Right lung (tissue), 5 donors: ENCODE measurements around the gene FOCAD. TPM values are rescaled to one million over a fixed set of nuclear protein-coding genes. Genes with fewer than 3 reads are reported as not detected.
A peak's percentile ranks its signal among the peaks of the same experiment; 100 is the strongest.
"Not testable (repeated sequence)": the region's sequence is repeated elsewhere in the genome, so short reads cannot be mapped to it uniquely, and the experiment has no call there.

Source experiments
- DNase-seq, 2 donors: peaks; one replicate each; pipeline ENCODE4 v3.0.0-alpha.2; 2013
- polyA plus RNA-seq, 5 donors: library from polyadenylated mRNA; unstranded; fragments of 120-200 nt; gene quantifications; one replicate each; pipeline versions ENCODE4 v1.2.1 to v1.2.3, GENCODE V29; 2013; ENCODE audit warnings: inconsistent platforms in 1 of 5, low replicate concordance in 1 of 5; ENCODE audit not compliant: insufficient read length in 5 of 5, insufficient read depth in 1 of 5

FOCAD gene
- polyA plus RNA-seq, 5 donors: 22.0 to 36.1 (median 27.4) TPM

DNA sequence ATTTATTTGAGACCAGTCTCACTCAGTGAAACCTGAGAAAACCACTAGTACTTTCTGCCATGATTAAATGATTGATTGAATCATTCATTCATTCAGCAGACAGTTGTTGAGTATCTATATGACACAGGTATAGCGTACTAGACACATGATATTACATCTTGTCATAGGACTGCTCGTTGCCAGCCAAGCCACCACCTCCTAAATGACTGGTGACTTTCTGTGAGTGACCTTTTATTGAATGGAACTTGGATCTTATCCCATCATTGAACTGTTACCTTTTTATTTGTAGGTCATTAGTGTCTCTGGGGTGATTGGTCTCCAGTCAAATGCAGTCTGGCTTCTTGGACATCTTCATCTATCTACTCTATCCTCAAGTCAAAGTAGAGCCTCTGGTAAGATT, 266.6 kb downstream of the FOCAD start:
- DNase-seq: no peak

- no peak for DNase-seq
These were observed 278.6 kb downstream of the FOCAD start for GRCh38 chr9:20962536-20963225.

- no peak for DNase-seq
These were observed 288.6 kb downstream of the FOCAD start for GRCh38 chr9:20972684-20973083.

DNA sequence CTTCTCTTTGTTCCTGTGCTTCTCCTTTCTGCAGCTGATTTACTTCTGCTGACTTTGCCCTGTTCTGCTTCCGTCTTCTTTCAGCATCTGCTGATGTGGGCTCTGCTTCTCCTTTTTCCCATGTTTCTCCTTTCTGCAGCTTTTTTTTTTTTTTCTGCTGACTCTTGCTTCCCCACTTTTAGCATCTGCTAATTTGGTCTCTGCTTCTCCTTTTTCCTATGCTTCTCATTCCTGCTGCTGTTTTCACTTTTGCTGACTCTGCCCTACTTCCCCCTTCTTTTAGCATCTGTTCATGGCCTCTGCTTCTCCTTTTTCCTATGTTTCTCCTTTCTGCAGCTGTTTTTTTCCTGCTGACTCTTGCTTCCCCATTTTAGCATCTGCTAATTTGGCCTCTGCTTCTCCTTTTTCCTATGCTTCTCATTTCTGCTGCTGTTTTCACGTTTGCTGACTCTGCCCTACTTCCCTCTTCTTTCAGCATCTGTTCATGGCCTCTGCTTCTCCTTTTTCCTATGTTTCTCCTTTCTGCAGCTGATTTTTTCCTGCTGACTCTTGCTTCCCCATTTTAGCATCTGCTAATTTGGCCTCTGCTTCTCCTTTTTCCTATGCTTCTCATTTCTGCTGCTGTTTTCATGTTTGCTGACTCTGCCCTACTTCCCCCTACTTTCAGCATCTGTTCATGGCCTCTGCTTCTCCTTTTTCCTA, 289.3 kb downstream of the FOCAD start:
- DNase-seq: not testable (repeated sequence)

DNA sequence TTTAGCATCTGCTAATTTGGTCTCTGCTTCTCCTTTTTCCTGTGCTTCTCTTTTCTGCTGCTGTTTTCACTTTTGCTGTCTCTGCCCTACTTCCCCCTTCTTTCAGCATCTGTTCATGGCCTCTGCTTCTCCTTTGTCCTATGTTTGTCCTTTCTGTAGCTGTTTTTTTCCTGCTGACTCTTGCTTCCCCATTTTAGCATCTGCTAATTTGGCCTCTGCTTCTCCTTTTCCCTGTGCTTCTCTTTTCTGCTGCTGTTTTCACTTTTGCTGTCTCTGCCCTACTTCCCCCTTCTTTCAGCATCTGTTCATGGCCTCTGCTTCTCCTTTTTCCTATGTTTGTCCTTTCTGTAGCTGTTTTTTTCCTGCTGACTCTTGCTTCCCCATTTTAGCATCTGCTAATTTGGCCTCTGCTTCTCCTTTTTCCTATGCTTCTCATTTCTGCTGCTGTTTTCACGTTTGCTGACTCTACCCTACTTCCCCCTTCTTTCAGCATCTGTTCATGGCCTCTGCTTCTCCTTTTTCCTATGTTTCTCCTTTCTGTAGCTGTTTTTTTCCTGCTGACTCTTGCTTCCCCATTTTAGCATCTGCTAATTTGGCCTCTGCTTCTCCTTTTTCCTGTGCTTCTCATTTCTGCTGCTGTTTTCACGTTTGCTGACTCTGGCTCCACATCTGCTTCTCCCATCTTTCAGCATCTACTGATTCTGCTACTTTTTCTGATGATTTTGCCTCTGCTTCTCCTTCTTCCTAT, 290.3 kb downstream of the FOCAD start:
- DNase-seq: not testable (repeated sequence)

DNA sequence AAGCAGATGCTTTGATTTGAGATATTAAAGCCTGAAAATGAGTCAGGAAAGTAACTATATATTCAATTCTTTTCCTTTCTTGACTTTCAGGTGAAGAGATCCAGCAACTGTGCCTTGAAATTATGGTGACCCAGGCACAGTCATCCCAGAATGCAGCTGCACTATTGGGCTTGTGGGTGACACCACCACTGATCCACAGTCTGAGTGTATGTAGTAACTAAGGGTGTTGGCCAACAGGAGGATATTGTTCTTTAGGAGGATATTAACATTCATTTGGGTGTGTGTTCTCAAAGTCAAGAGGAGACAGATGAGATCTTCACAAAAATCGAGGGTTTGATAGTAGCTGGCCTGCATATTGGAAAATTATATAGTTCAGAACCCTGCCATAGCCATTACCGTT, 294.2 kb downstream of the FOCAD start:
- DNase-seq: no peak

- DNase-seq: peak in 1 of 2 donors; percentile 11
These were observed 296.9 kb downstream of the FOCAD start for GRCh38 chr9:20980832-20981455.

DNA sequence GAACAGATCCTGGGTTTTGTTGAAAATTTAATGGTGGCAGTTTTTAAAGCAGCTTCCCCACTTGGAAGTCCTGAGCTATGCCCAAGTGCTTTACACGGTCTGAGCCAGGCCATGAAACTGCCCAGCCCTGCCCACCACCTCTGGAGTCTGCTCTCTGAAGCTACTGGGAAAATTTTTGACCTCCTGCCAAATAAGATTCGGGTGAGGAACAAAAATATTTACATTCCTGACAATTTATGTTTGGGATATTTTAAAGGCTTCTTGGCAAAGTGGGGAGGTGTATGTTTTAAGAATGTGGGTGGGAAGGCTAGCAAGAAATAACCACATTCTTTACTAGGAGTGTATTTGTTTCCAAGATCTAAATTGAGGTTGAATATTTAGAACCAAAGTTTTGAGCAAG, 297.4 kb downstream of the FOCAD start:
- DNase-seq: peak in 1 of 2 donors; percentile 18

GRCh38 chr9:20984506-20984905, 300.4 kb downstream of the FOCAD start:
- DNase-seq: no peak

DNA sequence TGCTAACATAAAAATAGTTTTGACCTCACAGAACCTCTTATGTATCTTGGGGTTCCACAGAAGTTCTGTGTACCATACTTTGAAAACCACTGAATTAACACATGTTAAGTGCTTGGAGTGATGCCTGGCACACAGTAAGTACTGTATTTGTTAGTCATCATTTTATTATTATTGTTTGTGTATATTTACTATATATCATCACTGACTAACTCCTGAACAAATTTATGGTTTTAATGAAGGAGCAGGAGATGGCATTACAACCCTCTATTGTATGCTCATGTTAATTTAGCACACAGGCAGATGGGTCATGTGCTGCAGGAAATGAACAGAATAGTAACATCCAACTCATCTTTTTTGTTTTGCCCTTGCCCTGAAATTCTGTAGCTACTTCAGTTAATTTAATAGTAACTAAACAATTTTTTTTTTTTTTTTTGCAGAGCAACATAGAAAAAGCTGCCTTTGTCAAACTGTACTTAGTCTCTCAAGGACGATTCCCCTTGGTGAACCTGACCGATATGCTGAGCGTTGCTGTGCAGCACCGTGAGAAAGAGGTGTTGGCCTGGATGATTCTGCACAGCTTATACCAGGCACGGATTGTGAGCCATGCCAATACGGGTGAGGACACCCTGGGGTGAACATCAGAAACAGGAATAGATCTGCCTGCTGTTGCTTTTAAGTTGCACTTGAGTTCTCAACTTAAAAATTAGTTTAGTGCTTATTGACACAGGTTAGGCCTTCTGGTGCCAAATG, 302.0 kb downstream of the FOCAD start:
- no peak for DNase-seq

GRCh38 chr9:20987521-20987920, 303.5 kb downstream of the FOCAD start:
- DNase-seq: no peak

GRCh38 chr9:20988061-20988460, 304.0 kb downstream of the FOCAD start:
- no peak for DNase-seq

DNA sequence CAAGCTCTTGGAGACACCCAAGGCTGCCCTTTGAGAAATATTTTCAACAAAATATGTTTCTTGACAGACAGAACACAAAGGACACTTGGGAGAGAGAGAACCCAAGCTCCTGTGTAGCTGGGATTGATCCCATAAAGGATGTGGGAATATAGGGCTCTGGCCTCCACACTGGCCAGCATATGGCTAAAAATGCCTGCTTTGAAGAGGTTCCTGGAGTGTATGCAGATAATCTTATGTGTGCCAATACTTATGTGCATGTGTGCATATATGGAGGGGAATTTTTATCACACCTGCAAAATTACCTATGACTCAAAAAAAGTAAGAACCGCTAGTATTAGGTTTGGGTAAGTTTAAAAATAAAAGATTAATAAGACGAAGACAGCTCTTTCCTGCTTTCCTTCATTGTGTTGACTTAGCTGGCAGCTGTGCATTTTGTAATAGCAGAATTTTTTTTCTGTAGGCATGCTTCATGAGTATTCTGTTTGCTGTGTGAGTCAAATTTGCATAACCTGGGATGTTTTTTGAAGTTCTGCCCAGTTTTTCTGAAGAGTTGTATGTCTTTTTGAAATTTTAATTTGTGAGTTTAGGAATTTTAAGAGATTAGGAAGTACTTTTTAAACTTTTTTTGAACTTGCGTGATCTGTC, 304.7 kb downstream of the FOCAD start:
- DNase-seq: no peak

DNA sequence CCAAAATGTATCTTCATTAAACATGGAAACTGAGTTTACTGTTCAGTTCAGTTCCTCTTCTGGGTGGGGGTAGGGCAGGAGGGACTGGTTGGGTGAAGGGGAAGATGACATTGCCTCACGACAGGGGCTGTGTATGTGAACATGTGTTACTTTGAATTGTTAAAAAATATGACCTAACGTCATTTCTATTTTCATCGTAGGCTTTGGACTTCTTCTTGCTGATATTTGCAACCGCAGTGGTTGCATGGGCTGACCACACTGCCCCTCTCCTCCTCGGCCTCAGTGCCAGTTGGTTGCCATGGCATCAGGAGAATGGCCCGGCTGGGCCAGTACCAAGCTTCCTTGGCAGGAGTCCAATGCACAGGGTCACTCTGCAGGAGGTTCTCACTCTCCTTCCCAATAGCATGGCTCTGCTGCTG, 305.9 kb downstream of the FOCAD start:
- DNase-seq: no peak

GRCh38 chr9:20990867-20991266, 306.8 kb downstream of the FOCAD start:
- no peak for DNase-seq

- DNase-seq: no peak
These were observed 310.4 kb downstream of the FOCAD start for GRCh38 chr9:20994486-20994885.

DNA sequence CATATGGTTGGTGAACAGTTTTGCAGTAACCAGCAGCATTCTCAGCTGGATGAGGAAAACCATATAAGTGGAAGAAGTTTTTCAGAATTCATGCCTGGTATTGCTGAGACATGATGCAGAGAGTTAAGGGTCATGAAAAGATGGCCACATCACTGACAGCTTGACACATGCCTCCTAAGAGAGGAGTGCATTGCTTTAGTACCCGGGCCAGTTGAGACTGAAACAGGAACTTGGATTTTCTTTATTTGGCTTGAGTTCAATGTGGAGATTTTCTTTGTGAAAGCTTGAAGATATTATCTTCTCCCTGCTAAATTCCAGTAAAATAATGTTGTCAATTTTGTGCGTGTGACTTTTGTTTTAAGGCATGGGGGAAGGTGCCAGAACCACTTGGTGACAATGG, 311.6 kb downstream of the FOCAD start:
- DNase-seq: no peak

DNA sequence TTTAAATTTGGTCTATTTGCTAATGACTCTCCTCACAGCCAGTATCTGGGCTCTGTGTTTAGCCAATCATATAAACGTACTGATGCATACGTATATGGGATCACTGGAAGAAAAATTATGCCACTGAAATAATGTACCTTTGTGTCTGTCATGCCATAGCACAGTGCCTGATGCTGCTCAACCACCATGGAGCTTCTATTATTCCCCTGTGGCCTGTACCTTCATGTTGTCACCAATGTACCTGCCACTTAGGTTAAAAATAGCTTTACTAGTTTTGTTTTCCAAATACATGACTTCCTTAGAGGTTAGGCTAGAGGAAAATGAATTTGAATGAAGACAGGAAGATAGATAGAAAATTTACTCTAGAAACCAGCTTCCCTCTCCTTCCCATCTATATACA, 312.8 kb downstream of the FOCAD start:
- DNase-seq: no peak

GRCh38 chr9:20997503-20998076, 313.5 kb downstream of the FOCAD start:
- DNase-seq: no peak

GRCh38 chr9:21001581-21001980, 317.5 kb downstream of the FOCAD start:
- DNase-seq: no peak

DNA sequence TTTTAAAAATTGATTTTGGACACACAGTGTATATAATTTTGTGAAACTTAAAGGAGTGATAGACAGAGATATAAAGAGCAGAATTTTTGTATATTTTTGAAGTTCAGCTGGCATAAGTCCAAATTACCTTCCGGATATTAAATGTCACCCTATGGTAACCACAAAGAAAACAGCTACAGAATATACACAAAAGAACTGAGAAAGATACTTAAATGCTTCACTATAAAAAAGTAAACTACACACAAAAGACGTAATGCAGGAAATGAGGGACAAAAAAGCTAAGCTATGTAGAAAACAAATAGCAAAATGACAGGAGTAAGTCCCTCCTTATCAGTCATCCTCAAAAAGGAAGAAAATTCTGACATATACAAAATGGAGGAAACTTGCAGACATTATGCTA, 318.0 kb downstream of the FOCAD start:
- no peak for DNase-seq
